Astrocyte of the cerebellum (primary cell): ENCODE measurements around the gene FNDC10.

Experiments used
- DNase-seq: peaks from one replicate; pipeline ENCODE4 v3.0.0-alpha.2; 2011; ENCODE audit warnings: low read depth
- H3K4me3 ChIP-seq: 2 replicates; pipeline ENCODE4 v1.5.1; 2011; ENCODE audit warnings: mild to moderate bottlenecking, low read depth, low read length, moderate library complexity
- in situ Hi-C: cut with HindIII; loops from 2 replicates; pipeline ENCODE4 v1.10.0; 2017; ENCODE audit warnings: low sequenced_read_pairs
- TF ChIP-seq, protein P1 (sequence below): IDR thresholded peaks from 2 replicates; pipeline ENCODE4 v1.5.1; 2012; ENCODE audit warnings: low read length, low read depth, moderate library complexity, mild to moderate bottlenecking; ENCODE audit errors: missing control alignments

FNDC10 gene

DNA sequence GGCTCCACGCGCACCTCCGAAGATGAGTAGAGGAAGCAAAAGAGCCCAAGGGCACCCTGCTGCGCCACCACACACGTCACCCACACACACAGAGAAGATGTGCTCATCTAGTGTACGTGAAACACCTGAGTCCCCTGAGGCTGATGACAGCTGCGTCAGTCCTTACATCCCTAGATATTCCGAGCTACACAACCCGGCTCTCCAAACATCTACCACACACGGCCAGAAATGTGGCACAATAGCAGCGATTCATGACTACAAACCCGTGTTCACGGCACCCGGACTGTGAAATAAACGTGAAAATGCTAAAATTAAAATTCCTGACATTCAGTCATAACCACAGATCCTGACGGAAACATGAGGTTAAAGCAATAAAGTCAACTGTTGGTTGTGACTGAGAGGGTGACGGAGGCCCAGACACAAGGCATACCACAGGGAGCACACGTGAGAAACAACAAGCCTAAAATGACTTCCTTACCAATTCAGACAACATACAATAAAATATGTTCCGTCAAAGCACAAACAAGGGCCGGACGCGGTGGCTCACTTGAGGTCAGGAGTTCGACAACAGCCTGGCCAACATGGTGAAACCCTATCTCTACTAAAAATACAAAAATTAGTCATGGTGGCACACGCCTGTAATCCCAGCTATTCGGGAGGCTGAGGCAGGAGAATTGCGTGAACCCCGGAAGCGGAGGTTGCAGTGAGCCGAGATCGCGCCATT lies 32.6 kb downstream of the FNDC10 start:
- DNase-seq: no peak
- in situ Hi-C loops: no loop called here
- no peak overlapping the region for H3K4me3 ChIP-seq
- TF ChIP-seq, protein P1, sequence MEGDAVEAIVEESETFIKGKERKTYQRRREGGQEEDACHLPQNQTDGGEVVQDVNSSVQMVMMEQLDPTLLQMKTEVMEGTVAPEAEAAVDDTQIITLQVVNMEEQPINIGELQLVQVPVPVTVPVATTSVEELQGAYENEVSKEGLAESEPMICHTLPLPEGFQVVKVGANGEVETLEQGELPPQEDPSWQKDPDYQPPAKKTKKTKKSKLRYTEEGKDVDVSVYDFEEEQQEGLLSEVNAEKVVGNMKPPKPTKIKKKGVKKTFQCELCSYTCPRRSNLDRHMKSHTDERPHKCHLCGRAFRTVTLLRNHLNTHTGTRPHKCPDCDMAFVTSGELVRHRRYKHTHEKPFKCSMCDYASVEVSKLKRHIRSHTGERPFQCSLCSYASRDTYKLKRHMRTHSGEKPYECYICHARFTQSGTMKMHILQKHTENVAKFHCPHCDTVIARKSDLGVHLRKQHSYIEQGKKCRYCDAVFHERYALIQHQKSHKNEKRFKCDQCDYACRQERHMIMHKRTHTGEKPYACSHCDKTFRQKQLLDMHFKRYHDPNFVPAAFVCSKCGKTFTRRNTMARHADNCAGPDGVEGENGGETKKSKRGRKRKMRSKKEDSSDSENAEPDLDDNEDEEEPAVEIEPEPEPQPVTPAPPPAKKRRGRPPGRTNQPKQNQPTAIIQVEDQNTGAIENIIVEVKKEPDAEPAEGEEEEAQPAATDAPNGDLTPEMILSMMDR: no peak

GRCh38 chr1:1565340-1565739 lies 34.6 kb downstream of the FNDC10 start:
- in situ Hi-C loops: no loop called here

DNA sequence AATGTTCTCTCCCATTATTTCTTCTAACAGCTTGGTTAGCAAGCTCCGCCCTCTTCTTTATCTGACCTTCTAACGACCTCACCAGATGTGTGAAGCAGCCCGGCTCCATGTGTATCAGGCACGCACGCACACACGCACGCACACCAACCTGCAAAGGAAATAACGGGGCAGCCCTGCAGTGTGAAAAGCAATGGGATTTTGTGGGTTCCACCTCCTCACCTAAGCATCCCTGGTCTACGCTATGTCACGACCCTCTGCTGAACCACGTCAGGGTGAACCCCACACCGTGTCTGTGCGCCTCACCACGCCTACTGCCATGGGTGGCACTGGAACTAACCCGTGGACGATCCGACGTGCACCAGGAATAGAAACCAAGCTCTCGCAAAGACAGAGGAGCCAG lies 35.7 kb downstream of the FNDC10 start:
- DNase-seq: no peak
- TF ChIP-seq, protein P1: no peak
- in situ Hi-C loops: no loop called here
- no peak overlapping the region for H3K4me3 ChIP-seq

More at GRCh38 chr1:1565340-1565739, 34.6 kb downstream of the FNDC10 start:
- no peak for DNase-seq
- H3K4me3 ChIP-seq: no peak overlapping the region
- TF ChIP-seq, protein P1: no peak

DNA sequence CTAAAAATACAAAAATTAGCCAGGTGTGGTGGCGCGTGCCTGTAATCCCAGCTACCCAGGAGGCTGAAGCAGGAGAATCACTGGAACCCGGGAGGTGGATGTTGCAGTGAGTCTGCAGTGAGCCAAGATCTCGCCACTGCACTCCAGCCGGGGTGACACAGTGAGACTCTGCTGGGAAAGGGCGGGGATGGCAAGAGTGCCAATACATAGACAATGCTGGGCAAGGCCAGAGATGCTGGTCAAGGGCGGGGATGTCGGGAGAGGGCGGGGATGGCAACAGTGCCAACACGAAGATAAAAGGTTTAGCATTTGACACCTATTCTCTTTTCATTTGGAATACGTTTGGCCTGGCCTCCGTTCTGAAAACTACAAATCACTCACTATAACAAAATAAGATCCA lies 36.2 kb downstream of the FNDC10 start:
- no peak for DNase-seq
- in situ Hi-C loops: no loop called here
- TF ChIP-seq, protein P1: no peak
- no peak overlapping the region for H3K4me3 ChIP-seq

DNA sequence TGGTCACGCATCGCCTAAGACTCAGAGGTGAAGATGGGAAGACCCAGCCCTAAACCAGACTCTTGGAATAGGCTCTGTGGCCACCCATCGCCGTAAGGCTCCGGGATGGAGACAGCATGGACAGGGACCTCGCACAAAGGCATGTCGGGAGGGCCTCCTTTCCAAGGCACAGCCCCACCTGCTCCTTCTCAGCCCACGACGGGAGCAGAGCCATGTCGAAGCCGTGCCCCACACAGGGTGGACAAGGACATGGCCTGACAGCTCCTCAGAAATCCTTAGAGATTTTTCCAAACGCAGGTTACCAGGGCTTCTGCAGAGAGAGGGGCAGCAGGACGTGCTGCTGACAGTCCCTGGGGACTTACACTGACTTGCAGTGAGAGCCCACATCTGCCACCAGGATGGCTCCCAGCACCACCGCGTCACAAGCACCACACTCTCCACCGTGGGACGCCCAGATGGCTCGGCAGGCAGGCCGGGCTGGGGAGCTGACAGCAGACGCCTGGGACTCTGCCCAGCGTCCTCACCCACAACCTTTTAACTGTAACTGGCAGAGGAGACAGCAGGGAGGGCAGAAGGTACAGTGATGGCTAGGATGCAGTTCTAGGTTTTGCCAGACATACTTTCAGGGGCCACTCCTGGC lies 37.3 kb downstream of the FNDC10 start:
- TF ChIP-seq, protein P1: no peak
- in situ Hi-C loops: no loop called here
- DNase-seq: no peak
- no peak overlapping the region for H3K4me3 ChIP-seq

DNA sequence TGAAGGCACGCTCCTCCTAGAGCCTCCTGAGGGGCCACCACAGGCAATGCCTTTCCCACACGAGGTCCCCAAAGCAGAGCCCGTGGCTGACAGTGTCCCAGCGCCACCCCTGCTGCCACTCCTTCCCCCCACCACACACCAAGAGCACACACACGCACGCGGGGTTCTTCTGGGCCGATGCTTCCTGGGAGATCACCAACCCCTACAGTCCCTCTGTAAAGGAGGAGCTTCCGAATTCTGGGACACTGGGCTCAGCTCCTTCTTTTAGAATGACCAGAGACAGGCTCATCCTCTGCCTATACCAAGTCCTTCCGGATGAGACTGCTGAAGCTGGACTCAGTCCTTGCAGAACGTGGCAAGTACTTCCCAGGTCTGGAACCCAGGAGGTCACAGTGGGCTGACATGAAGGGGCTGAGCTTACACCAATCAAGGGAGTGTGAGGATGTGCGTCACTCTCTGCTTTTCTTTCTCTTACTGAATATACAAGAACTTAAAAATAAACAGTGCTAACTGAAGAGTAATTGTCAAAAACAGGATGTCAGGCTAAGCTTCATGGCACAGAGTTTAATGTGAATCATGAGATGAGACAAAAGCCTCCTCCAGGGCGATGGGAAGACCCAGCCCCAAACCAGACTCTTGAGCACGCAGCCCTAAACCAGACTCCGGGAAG lies 38.0 kb downstream of the FNDC10 start:
- DNase-seq: no peak
- no peak overlapping the region for H3K4me3 ChIP-seq
- TF ChIP-seq, protein P1: no peak
- in situ Hi-C loops: no loop called here
